HUES6 (cell line): ENCODE results near the gene RBBP8.

Experiments
- H3K27ac ChIP-seq: 2 replicates; pipeline ENCODE4 v1.7.0; 2013; ENCODE audit warnings: low read depth, mild to moderate bottlenecking, low read length, inconsistent platforms
- H3K27me3 ChIP-seq: 2 replicates; pipeline ENCODE4 v1.6.1; 2013; ENCODE audit warnings: low read length; ENCODE audit not compliant: control insufficient read depth, insufficient read depth
- H3K36me3 ChIP-seq: 2 replicates; pipeline ENCODE4 v1.6.1; 2013; ENCODE audit warnings: low read length; ENCODE audit not compliant: control insufficient read depth, insufficient read depth
- H3K4me1 ChIP-seq: 2 replicates; pipeline ENCODE4 v1.6.1; 2013; ENCODE audit warnings: low read length; ENCODE audit not compliant: control insufficient read depth, insufficient read depth
- H3K4me3 ChIP-seq: 2 replicates; pipeline ENCODE4 v1.5.1; 2013; ENCODE audit warnings: low read depth, low read length
- H3K9ac ChIP-seq: one replicate; pipeline ENCODE4 v1.6.1; 2013; ENCODE audit warnings: mild to moderate bottlenecking, low read length
- H3K9me3 ChIP-seq: 2 replicates; pipeline ENCODE4 v1.6.1; 2013; ENCODE audit warnings: low read depth, low read length; ENCODE audit not compliant: control insufficient read depth, insufficient read depth

RBBP8 gene

DNA sequence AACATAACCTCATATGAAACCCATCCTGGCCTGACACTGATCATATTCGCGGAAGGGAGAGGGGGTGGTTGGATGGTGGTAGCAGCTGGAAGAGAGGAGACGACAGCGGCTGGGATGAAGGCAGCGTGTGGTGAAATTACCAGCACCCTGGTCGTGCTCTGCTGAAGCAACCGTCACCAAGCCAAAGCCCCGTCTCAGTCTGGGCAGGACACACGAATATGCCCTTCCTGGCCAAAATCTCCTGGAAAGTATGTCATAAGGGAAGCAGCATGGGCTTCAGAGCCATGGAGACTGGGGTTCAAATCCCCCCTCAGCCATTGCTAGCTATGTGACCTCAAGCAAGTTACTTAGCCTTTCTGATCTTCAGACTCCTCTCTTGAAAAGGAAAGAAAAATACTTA is 139.0 kb downstream of the RBBP8 start:
- Histone ChIP-seq H3K4me1 (no peaks in the 10 kb centered on the region), H3K27me3 (no peaks in the 10 kb centered on the region), H3K4me3 (no peak overlapping the region), H3K27ac (no peak overlapping the region), H3K36me3 (no peaks in the 10 kb centered on the region), H3K9me3 (no peaks in the 10 kb centered on the region), H3K9ac (no peak overlapping the region)

DNA sequence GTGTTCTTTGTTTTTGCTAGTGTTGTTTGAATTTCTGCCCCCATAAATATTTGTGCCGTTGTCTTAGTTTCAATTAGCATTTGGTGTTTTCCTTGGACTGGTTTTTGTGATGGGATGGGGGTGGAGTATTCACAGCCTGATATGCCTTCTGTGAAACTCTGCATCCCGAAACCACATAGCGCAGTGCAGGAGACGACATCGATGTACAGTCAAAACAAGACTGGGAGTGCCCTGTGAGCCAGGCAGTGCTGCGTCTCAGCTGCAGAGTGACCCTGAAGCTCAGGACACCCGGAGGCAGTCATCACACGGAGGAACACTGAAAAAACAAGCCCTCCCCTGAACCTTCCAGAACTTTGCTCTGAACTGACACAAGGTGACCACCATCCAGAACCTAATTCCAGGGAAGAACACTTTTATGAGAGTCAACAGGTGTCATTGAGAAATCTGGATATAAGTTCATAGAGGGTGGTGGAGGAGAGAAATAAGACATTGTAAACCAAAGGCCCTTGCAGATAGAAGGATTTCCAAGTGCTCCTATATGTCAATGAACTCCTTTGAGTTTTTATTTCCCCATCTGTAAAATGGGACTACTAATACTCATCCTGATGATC is 141.0 kb downstream of the RBBP8 start:
- Histone ChIP-seq H3K4me1 (no peaks in the 10 kb centered on the region), H3K9me3 (no peaks in the 10 kb centered on the region), H3K27ac (no peak overlapping the region), H3K9ac (no peak overlapping the region), H3K27me3 (no peaks in the 10 kb centered on the region), H3K36me3 (no peaks in the 10 kb centered on the region), H3K4me3 (no peak overlapping the region)
